H9 (cell line): ENCODE data around the gene C2orf80. TPM values are rescaled to one million over a fixed set of nuclear protein-coding genes. Genes with fewer than 3 reads are reported as not detected.

Source experiments
- DNase-seq: peaks from one replicate; pipeline ENCODE4 v3.0.0-alpha.2; 2017
- H2AFZ ChIP-seq: one replicate; pipeline ENCODE4 v1.6.1; 2013; ENCODE audit warnings: mild to moderate bottlenecking, low read length, control low read depth, moderate library complexity
- H2AK5ac ChIP-seq: 2 replicates; pipeline ENCODE4 v1.6.1; 2013; ENCODE audit warnings: low read length, control low read depth, mixed read lengths; ENCODE audit not compliant: insufficient read length
- H2BK120ac ChIP-seq: one replicate; pipeline ENCODE4 v1.6.1; 2013; ENCODE audit warnings: low read depth, mild to moderate bottlenecking, low read length, control low read depth, inconsistent platforms; ENCODE audit not compliant: poor library complexity, severe bottlenecking
- H2BK12ac ChIP-seq: 2 replicates; pipeline ENCODE4 v1.6.1; 2013; ENCODE audit warnings: low read length, control low read depth, mixed read lengths, low read depth; ENCODE audit not compliant: insufficient read length
- H2BK15ac ChIP-seq: 2 replicates; pipeline ENCODE4 v1.6.1; 2013; ENCODE audit warnings: low read depth, low read length, control low read depth
- H2BK20ac ChIP-seq: one replicate; pipeline ENCODE4 v1.6.1; 2013; ENCODE audit warnings: low read depth, mild to moderate bottlenecking, low read length, control low read depth, inconsistent platforms; ENCODE audit not compliant: poor library complexity, severe bottlenecking
- H2BK5ac ChIP-seq: 2 replicates; pipeline ENCODE4 v1.6.1; 2013; ENCODE audit warnings: low read length, control low read depth, mixed read lengths; ENCODE audit not compliant: insufficient read length
- H3K14ac ChIP-seq: 2 replicates; pipeline ENCODE4 v1.6.1; 2013; ENCODE audit warnings: low read length, control low read depth; ENCODE audit not compliant: insufficient read depth
- H3K18ac ChIP-seq: 2 replicates; pipeline ENCODE4 v1.6.1; 2013; ENCODE audit warnings: low read depth, mild to moderate bottlenecking, mixed read lengths, low read length, control low read depth; ENCODE audit not compliant: insufficient read length
- H3K23ac ChIP-seq: 2 replicates; pipeline ENCODE4 v1.6.1; 2013; ENCODE audit warnings: low read length, control low read depth, mixed read lengths, low read depth; ENCODE audit not compliant: insufficient read length
- H3K23me2 ChIP-seq: 2 replicates; pipeline ENCODE4 v1.6.1; 2013; ENCODE audit warnings: low read depth, mild to moderate bottlenecking, mixed read lengths, low read length, control low read depth; ENCODE audit not compliant: insufficient read length, poor library complexity, severe bottlenecking
- H3K27ac ChIP-seq: 2 replicates; pipeline ENCODE4 v1.5.1; 2013; ENCODE audit warnings: low read length, control low read depth, mixed read lengths, low read depth; ENCODE audit not compliant: insufficient read length
- H3K27me3 ChIP-seq: 2 replicates; pipeline ENCODE4 v1.6.1; 2013; ENCODE audit warnings: low read length, control low read depth, inconsistent platforms; ENCODE audit not compliant: insufficient read depth
- H3K4ac ChIP-seq: 2 replicates; pipeline ENCODE4 v1.6.1; 2013; ENCODE audit warnings: low read depth, mild to moderate bottlenecking, control low read depth, inconsistent platforms, low read length, moderate library complexity
- H3K4me1 ChIP-seq: 2 replicates; pipeline ENCODE4 v1.6.1; 2013; ENCODE audit warnings: low read length, control low read depth, inconsistent platforms; ENCODE audit not compliant: insufficient read depth
- H3K4me2 ChIP-seq: 2 replicates; pipeline ENCODE4 v1.6.1; 2013; ENCODE audit warnings: low read length, control low read depth, mixed read lengths; ENCODE audit not compliant: insufficient read length, insufficient read depth
- H3K56ac ChIP-seq: 2 replicates; pipeline ENCODE4 v1.6.1; 2013; ENCODE audit warnings: low read depth, mild to moderate bottlenecking, mixed read lengths, low read length, control low read depth; ENCODE audit not compliant: insufficient read length
- H3K79me1 ChIP-seq: 2 replicates; pipeline ENCODE4 v1.6.1; 2013; ENCODE audit warnings: low read depth, mild to moderate bottlenecking, moderate library complexity, low read length, control low read depth, inconsistent platforms; ENCODE audit not compliant: insufficient read depth, poor library complexity, severe bottlenecking
- H3K79me2 ChIP-seq: 2 replicates; pipeline ENCODE4 v1.6.1; 2013; ENCODE audit warnings: low read length, control low read depth, inconsistent platforms; ENCODE audit not compliant: insufficient read depth
- H3K9ac ChIP-seq: 2 replicates; pipeline ENCODE4 v1.6.1; 2013; ENCODE audit warnings: low read length, control low read depth, mixed read lengths; ENCODE audit not compliant: insufficient read length; ENCODE audit errors: extremely low read depth
- H3K9me3 ChIP-seq: one replicate; pipeline ENCODE4 v1.6.1; 2013; ENCODE audit warnings: low read depth, low read length, inconsistent platforms; ENCODE audit not compliant: control insufficient read depth
- H3T11ph ChIP-seq: one replicate; pipeline ENCODE4 v1.6.1; 2013; ENCODE audit warnings: mild to moderate bottlenecking, low read length, control low read depth, inconsistent platforms
- H4K20me1 ChIP-seq: one replicate; pipeline ENCODE4 v1.6.1; 2013; ENCODE audit not compliant: control insufficient read depth, insufficient read length, insufficient read depth
- H4K5ac ChIP-seq: 2 replicates; pipeline ENCODE4 v1.6.1; 2013; ENCODE audit warnings: low read depth, mild to moderate bottlenecking, mixed read lengths, low read length, control low read depth; ENCODE audit not compliant: insufficient read length
- H4K8ac ChIP-seq: replicated peaks from 2 replicates; pipeline ENCODE4 v1.6.1; 2013; ENCODE audit warnings: low read length, control low read depth, mixed read lengths, low read depth; ENCODE audit not compliant: insufficient read length
- H4K91ac ChIP-seq: 2 replicates; pipeline ENCODE4 v1.6.1; 2013; ENCODE audit warnings: low read depth, mild to moderate bottlenecking, moderate library complexity, mixed read lengths, low read length, control low read depth; ENCODE audit not compliant: insufficient read length
- H3K27ac Mint-ChIP-seq, 3 experiments: 2 replicates in 2 of 3; 3 replicates in 1 of 3; pipeline ENCODE4 v1.8.0; 2020 to 2021; ENCODE audit warnings: mixed read lengths in 3 of 3, mild to moderate bottlenecking in 1 of 3, moderate library complexity in 1 of 3
- H3K27me3 Mint-ChIP-seq: 2 replicates; pipeline ENCODE4 v1.8.0; 2021; ENCODE audit warnings: low read depth, mild to moderate bottlenecking, moderate library complexity, mixed read lengths
- H3K36me3 Mint-ChIP-seq, 3 experiments: 2 replicates in 2 of 3; 3 replicates in 1 of 3; pipeline ENCODE4 v1.8.0; 2020 to 2021; ENCODE audit warnings: low read depth in 3 of 3, mixed read lengths in 3 of 3; ENCODE audit not compliant: insufficient read depth in 1 of 3
- H3K4me1 Mint-ChIP-seq, 2 experiments: 2 replicates each; pipeline ENCODE4 v1.8.0; 2020; ENCODE audit warnings: mixed read lengths in 2 of 2
- H3K4me3 Mint-ChIP-seq, 2 experiments: 2 replicates in 1 of 2; 3 replicates in 1 of 2; pipeline ENCODE4 v1.8.0; 2020 to 2021; ENCODE audit warnings: mild to moderate bottlenecking in 2 of 2, mixed read lengths in 2 of 2, moderate library complexity in 1 of 2
- H3K9me3 Mint-ChIP-seq, 2 experiments: 2 replicates in 1 of 2; 3 replicates in 1 of 2; pipeline ENCODE4 v1.8.0; 2020; ENCODE audit warnings: mild to moderate bottlenecking in 2 of 2, mixed read lengths in 2 of 2, moderate library complexity in 1 of 2
- CTCF ChIP-seq: fragments of 200-600 bp; sonication (generic); conservative IDR thresholded peaks from 3 replicates; pipeline ENCODE4 v1.8.0; 2021; ENCODE audit warnings: antibody characterized with exemption, mild to moderate bottlenecking
- WGBS: extraction: QIAGEN DNeasy Blood & Tissue Kit; methylation state at CpG from one replicate; pipeline ENCODE4 v1.1.7; 2013; ENCODE audit warnings: missing lambda C conversion rate, low lambda C conversion rate, mixed read lengths; ENCODE audit not compliant: insufficient read length; ENCODE audit errors: extremely low coverage; 5-methylcytosine and 5-hydroxymethylcytosine counted together
- total RNA-seq: library from RNA; stranded (reverse); gene quantifications from 2 replicates; pipeline ENCODE4 v1.2.1, GENCODE V29; 2021

The C2orf80 gene
- total RNA-seq, 1 experiment from 2014 or later, result not detected

DNA sequence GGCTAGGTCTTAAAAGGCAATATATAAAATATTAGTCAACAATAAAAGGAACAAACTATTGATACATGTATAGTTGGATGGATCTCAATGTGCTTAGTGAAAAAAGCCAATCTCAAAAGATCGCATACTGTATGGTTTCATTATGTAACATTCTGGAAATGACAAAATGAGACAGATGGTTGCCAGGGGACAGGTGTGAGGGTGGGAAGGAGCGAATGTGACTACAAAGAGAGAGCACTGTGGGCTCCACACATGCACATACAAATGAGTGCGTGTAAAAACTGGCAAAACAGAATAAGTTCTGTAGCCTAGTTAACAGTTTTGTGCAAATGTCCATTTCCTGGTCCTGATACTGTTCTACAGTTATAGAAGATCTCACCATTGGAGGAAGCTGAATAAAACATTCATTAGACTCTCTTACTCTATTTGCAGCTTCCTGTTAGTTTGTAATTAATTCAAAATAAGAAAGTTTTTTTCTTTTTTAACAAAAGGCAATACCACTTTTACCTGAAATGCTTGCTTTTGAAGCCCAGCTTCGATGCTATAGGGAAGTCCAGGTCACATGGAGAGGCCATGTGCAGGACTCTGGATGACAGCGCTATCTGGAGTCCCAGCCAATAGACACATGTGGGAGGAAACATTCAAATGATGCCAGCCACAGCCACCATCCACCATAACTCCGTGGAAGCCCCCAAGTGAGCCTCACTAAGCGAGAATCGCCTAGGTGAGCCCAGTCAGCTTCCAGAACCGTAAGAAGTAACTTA, 21.0 kb upstream of the C2orf80 start:
- H3K4me2 ChIP-seq, result no peak overlapping the region
- H2BK12ac ChIP-seq, result no peak overlapping the region
- TF ChIP-seq CTCF, result no peak
- H2AFZ ChIP-seq, result no peak overlapping the region
- H3K9me3 ChIP-seq, result no peaks in the 10 kb centered on the region
- H3K4me3 Mint-ChIP-seq, result no peak overlapping the region
- H3K23ac ChIP-seq, result no peak overlapping the region
- no peaks in the 10 kb centered on the region for H3K23me2 ChIP-seq
- H3K27me3 ChIP-seq, result no peaks in the 10 kb centered on the region
- no peak overlapping the region for H4K91ac ChIP-seq
- H3K79me1 ChIP-seq, result no peaks in the 10 kb centered on the region
- no peak overlapping the region for H3K14ac ChIP-seq
- no peak overlapping the region for H2BK15ac ChIP-seq
- no peaks in the 10 kb centered on the region for H3K36me3 Mint-ChIP-seq
- no peaks in the 10 kb centered on the region for H3K9me3 Mint-ChIP-seq
- no peak overlapping the region for H3K18ac ChIP-seq
- no peak overlapping the region for H2AK5ac ChIP-seq
- H3K27ac Mint-ChIP-seq, result no peak overlapping the region; a peak in 1 of 7 replicates
- H2BK120ac ChIP-seq, result no peak overlapping the region
- no peak overlapping the region for H3K27ac ChIP-seq
- H4K20me1 ChIP-seq, result no peaks in the 10 kb centered on the region
- no peak overlapping the region for H2BK5ac ChIP-seq
- H2BK20ac ChIP-seq, result no peak overlapping the region
- H3K56ac ChIP-seq, result no peak overlapping the region
- no peak for DNase-seq
- no peak overlapping the region for H3K9ac ChIP-seq
- H4K5ac ChIP-seq, result no peak overlapping the region
- no peak overlapping the region for H3K4ac ChIP-seq
- H3K27me3 Mint-ChIP-seq, result no peaks in the 10 kb centered on the region
- H3K79me2 ChIP-seq, result no peaks in the 10 kb centered on the region
- WGBS, result no CpG with 5 or more reads among the region's 9 CpGs
- H3T11ph ChIP-seq, result no peak overlapping the region
- H3K4me1 ChIP-seq, result no peaks in the 10 kb centered on the region
- peaks cover 6 to 10% of the 10 kb centered on the region in 2 experiments for H3K4me1 Mint-ChIP-seq
- H4K8ac ChIP-seq, result no peak overlapping the region
